GM06990 (cell line): ENCODE results near the gene PTPRD.

Source experiments
- DNase-seq: peaks from one replicate; pipeline ENCODE4 v3.0.0-alpha.2; 2011; ENCODE audit not compliant: insufficient read length; ENCODE audit errors: extremely low read depth
- H3K27me3 ChIP-seq: replicated peaks from 2 replicates; pipeline ENCODE4 v1.6.0; 2011; ENCODE audit warnings: low read length; ENCODE audit not compliant: control insufficient read depth, insufficient read depth
- H3K36me3 ChIP-seq: 2 replicates; pipeline ENCODE4 v1.5.1; 2011; ENCODE audit warnings: low read length; ENCODE audit not compliant: control insufficient read depth, insufficient read depth
- H3K4me3 ChIP-seq: replicated peaks from 2 replicates; pipeline ENCODE4 v1.5.1; 2011; ENCODE audit warnings: low read depth, mild to moderate bottlenecking, control low read depth, low read length
- CTCF ChIP-seq: IDR thresholded peaks from 2 replicates; pipeline ENCODE4 v1.5.1; 2011; ENCODE audit warnings: low read length, control low read depth, mild to moderate bottlenecking, inconsistent platforms; ENCODE audit not compliant: insufficient read depth, poor library complexity, severe bottlenecking

The PTPRD gene

GRCh38 chr9:8560560-8561525, 2052.0 kb downstream of the PTPRD start:
- Histone ChIP-seq H3K36me3 (no peaks in the 10 kb centered on the region), H3K27me3 (no peaks in the 10 kb centered on the region), H3K4me3 (no peak overlapping the region)
- DNase-seq = no peak
- no peak for TF ChIP-seq CTCF

- Histone ChIP-seq H3K4me3 (no peak overlapping the region), H3K36me3 (no peaks in the 10 kb centered on the region), H3K27me3 (no peaks in the 10 kb centered on the region)
- DNase-seq = no peak
- TF ChIP-seq CTCF = no peak
Measured at GRCh38 chr9:8558176-8558575, 2054.6 kb downstream of the PTPRD start.

GRCh38 chr9:8555762-8556500, 2056.9 kb downstream of the PTPRD start:
- Histone ChIP-seq H3K4me3 (no peak overlapping the region), H3K27me3 (no peaks in the 10 kb centered on the region), H3K36me3 (no peaks in the 10 kb centered on the region)
- no peak for DNase-seq
- TF ChIP-seq CTCF = no peak

GRCh38 chr9:8553444-8553843, 2059.4 kb downstream of the PTPRD start:
- Histone ChIP-seq H3K36me3 (no peaks in the 10 kb centered on the region), H3K4me3 (no peak overlapping the region), H3K27me3 (no peaks in the 10 kb centered on the region)
- no peak for DNase-seq
- no peak for TF ChIP-seq CTCF

GRCh38 chr9:8552732-8553131, 2060.1 kb downstream of the PTPRD start:
- no peak for DNase-seq
- H3K36me3 ChIP-seq = no peaks in the 10 kb centered on the region
- no peak for TF ChIP-seq CTCF
- H3K4me3 ChIP-seq = no peak overlapping the region
- H3K27me3 ChIP-seq = no peaks in the 10 kb centered on the region
